T-cell (primary cell): ENCODE results near the gene BTN3A1. TPM values are rescaled to one million over a fixed set of nuclear protein-coding genes. Genes with fewer than 3 reads are reported as not detected.

ENCODE experiments used
- ATAC-seq, 4 experiments: fragments of 200-7000 bp in 3 of 4; fragments of 150-1000 bp in 1 of 4; cut with Tn5 transposase; replicated peaks in 1 of 4; 1 replicate in 3 of 4; 2 replicates in 1 of 4; pipeline ENCODE4 v1.10.0; 2021; ENCODE audit warnings: moderate library complexity in 3 of 4, mild to moderate bottlenecking in 2 of 4, moderate number of reproducible peaks in 1 of 4
- CTCF ChIA-PET, 2 donors: fragments of 300-600 bp; sonication (Branson Sonifier 250); formaldehyde crosslinking; loops; one replicate each; lab custom pipeline; 2022; ENCODE audit warnings: antibody characterized with exemption in 2 of 2; lab: Charles Lee
- POLR2A ChIA-PET, 2 donors: fragments of 300-600 bp; sonication (Branson Sonifier 250); formaldehyde crosslinking; loops; one replicate each; lab custom pipeline; 2022; ENCODE audit warnings: antibody characterized with exemption in 2 of 2; lab: Charles Lee
- DNase-seq, 35 experiments: peaks; one replicate each; pipeline versions ENCODE4 v3.0.0 to v3.0.0-alpha.2; 2013 to 2023
- H3K27ac ChIP-seq: one replicate; pipeline ENCODE4 v1.5.1; 2013; ENCODE audit warnings: low read length
- H3K27me3 ChIP-seq, 2 experiments: replicated peaks in 1 of 2; 1 replicate in 1 of 2; 2 replicates in 1 of 2; pipeline versions ENCODE4 v1.6.1 to v1.7.0; 2013; ENCODE audit warnings: low read length in 1 of 2, mixed read lengths in 1 of 2; ENCODE audit not compliant: control insufficient read depth in 2 of 2, insufficient read depth in 2 of 2; ENCODE audit errors: extremely low read depth in 1 of 2
- H3K36me3 ChIP-seq, 2 donors: 1 replicate in 1 of 2; 2 replicates in 1 of 2; pipeline versions ENCODE4 v1.6.1 to v1.7.0; 2013; ENCODE audit warnings: low read length in 1 of 2; ENCODE audit not compliant: control insufficient read depth in 2 of 2, insufficient read depth in 1 of 2; ENCODE audit errors: extremely low read depth in 1 of 2
- H3K4me1 ChIP-seq, 2 experiments: 1 replicate in 1 of 2; 2 replicates in 1 of 2; pipeline versions ENCODE4 v1.6.1 to v1.7.0; 2013; ENCODE audit warnings: low read length in 2 of 2, mixed read lengths in 1 of 2; ENCODE audit not compliant: insufficient read depth in 2 of 2, control insufficient read depth in 1 of 2; ENCODE audit errors: extremely low read depth in 1 of 2
- H3K4me3 ChIP-seq, 2 donors: 1 replicate in 1 of 2; 2 replicates in 1 of 2; pipeline versions ENCODE4 v1.5.1 to v1.7.0; 2013; ENCODE audit warnings: mild to moderate bottlenecking in 2 of 2, low read length in 1 of 2, moderate library complexity in 1 of 2; ENCODE audit not compliant: control insufficient read depth in 1 of 2; ENCODE audit errors: extremely low read depth in 1 of 2
- H3K9me3 ChIP-seq: 2 replicates; pipeline ENCODE4 v1.7.0; 2013
- H3K27ac Mint-ChIP-seq, 2 donors: one replicate each; pipeline ENCODE4 v1.8.0; 2020 to 2021; ENCODE audit warnings: mild to moderate bottlenecking in 2 of 2, mixed read lengths in 2 of 2
- H3K27me3 Mint-ChIP-seq, 2 donors: one replicate each; pipeline ENCODE4 v1.8.0; 2021 to 2022; ENCODE audit warnings: mixed read lengths in 2 of 2
- H3K36me3 Mint-ChIP-seq: one replicate; pipeline ENCODE4 v1.8.0; 2021; ENCODE audit warnings: mixed read lengths
- H3K4me1 Mint-ChIP-seq, 3 donors: one replicate each; pipeline ENCODE4 v1.8.0; 2020 to 2022; ENCODE audit warnings: mixed read lengths in 3 of 3, mild to moderate bottlenecking in 1 of 3
- H3K4me3 Mint-ChIP-seq, 3 donors: one replicate each; pipeline ENCODE4 v1.8.0; 2020 to 2022; ENCODE audit warnings: mild to moderate bottlenecking in 3 of 3, mixed read lengths in 3 of 3, moderate library complexity in 3 of 3
- H3K9me3 Mint-ChIP-seq, 3 donors: one replicate each; pipeline ENCODE4 v1.8.0; 2020 to 2022; ENCODE audit warnings: mixed read lengths in 3 of 3
- WGBS: methylation state at CpG from one replicate; pipeline ENCODE4 v1.1.5; 2013; ENCODE audit warnings: missing lambda C conversion rate; ENCODE audit not compliant: insufficient coverage; 5-methylcytosine and 5-hydroxymethylcytosine counted together
- total RNA-seq, 35 experiments: library from RNA in 6 of 35; stranded (reverse) in 6 of 35; fragments of 120-200 nt in 1 of 35; gene quantifications; one replicate each; pipeline versions ENCODE4 v1.2.1 to v1.2.4 and lab custom pipeline; 2013 to 2026

Gene BTN3A1
- total RNA-seq, 5 donors from 2014 or later (not counting 1 experiment from before 2014, with no cell fraction given): 205 to 270 (median 210) TPM

DNA sequence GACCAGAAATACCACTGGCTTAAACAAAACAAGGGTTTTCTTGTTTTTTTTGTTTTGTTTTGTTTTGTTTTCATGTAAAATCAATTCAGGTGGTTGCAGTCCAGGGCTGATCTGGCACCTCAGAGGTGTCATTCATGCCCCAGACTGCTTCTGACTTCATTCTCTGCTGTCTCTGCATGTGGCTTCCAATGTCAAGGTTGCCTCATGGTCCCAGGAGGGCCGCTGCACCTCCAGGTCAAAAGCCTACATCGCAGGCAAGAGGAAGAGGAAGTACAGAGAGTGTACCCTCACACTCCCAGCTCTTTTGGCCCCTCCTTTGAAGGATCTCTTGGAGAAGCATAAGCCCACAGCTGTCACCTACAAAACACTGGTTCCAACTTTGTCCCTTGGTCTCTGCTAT lies 1.4 kb upstream of the BTN3A1 start:
- H3K27me3 ChIP-seq: no peaks in the 10 kb centered on the region
- peaks cover 39 to 54% (median 46%) of the 10 kb centered on the region in 3 donors for H3K4me1 Mint-ChIP-seq
- H3K9me3 ChIP-seq: no peaks in the 10 kb centered on the region
- DNase-seq: peak in 1 of 35 experiments; percentile 16
- WGBS: no CpG with 5 or more reads among the region's 2 CpGs
- ChIA-PET CTCF (interaction anchor here in 1 of 2 donors (0.6 kb wide), 1 partner anchor 751 kb away, joined by 4 read pairs; no protein-coding TSS in a partner anchor), POLR2A (no interaction called here)
- H3K36me3 Mint-ChIP-seq: peaks cover 8% of the 10 kb centered on the region
- H3K27ac ChIP-seq: no peak overlapping the region
- no peak overlapping the region for H3K4me3 ChIP-seq
- peak overlapping the region; percentile 98 to 99 (median 99) for H3K4me3 Mint-ChIP-seq
- H3K36me3 ChIP-seq: peaks cover 2 to 16% of the 10 kb centered on the region in 2 donors
- no peaks in the 10 kb centered on the region for H3K27me3 Mint-ChIP-seq
- peaks cover 25 to 30% of the 10 kb centered on the region in 2 experiments for H3K4me1 ChIP-seq
- no peak for ATAC-seq
- H3K9me3 Mint-ChIP-seq: no peaks in the 10 kb centered on the region
- H3K27ac Mint-ChIP-seq: peak overlapping the region; percentile 99

DNA sequence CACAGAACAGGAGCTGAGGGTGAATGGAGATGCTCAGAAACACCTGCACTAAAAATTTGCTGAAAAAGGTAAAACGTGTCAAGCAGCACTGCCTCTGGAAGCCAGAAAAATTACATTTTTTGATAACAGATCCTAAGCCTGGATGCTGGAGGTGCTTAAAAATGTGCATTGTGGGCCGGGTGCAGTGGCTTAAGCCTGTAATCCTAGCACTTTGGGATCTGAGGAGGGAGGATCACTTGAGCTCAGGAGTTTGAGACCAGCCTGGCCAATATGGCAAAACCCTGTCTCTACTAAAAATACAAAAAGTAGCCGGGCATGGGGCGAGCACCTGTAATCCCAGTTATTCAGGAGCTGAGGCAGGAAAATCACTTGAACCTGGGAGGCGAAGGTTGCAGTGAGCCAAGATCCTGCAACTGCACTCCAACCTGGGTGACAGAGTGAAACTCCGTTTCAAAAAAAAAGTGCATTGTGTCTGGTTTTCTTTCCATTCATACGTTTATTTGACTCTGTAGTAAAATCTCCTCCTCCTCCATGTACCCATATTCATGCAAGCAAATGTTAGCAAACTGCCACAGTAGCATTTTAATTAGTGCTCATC lies 587 bp upstream of the BTN3A1 start:
- Histone ChIP-seq H3K27me3 (no peaks in the 10 kb centered on the region), H3K27ac (peak overlapping the region; percentile 91), H3K4me3 (peak overlapping the region; percentile 85 to 86), H3K4me1 (peaks cover 27 to 35% of the 10 kb centered on the region in 2 experiments), H3K36me3 (peaks cover 2 to 20% of the 10 kb centered on the region in 2 donors), H3K9me3 (no peaks in the 10 kb centered on the region)
- POLR2A ChIA-PET: interaction anchor here in 1 of 2 donors (0.7 kb wide), 1 partner anchor 121 kb away, joined by 3 read pairs; no protein-coding TSS in a partner anchor
- Mint-ChIP-seq H3K9me3 (no peaks in the 10 kb centered on the region), H3K27ac (peak overlapping the region; percentile 99), H3K4me3 (peak overlapping the region; percentile 98 to 99 (median 99)), H3K36me3 (peaks cover 14% of the 10 kb centered on the region), H3K4me1 (peaks cover 45 to 61% (median 53%) of the 10 kb centered on the region in 3 donors), H3K27me3 (no peaks in the 10 kb centered on the region)
- CTCF ChIA-PET: interaction anchor here in 1 of 2 donors (0.6 kb wide), 1 partner anchor 750 kb away, joined by 4 read pairs; no protein-coding TSS in a partner anchor
- WGBS: 53% methylated on average over 3 of the region's 7 CpGs
- ATAC-seq (peak; percentile 28 to 40 (median 31)), DNase-seq (peak in 1 of 35 experiments; percentile 15)

DNA sequence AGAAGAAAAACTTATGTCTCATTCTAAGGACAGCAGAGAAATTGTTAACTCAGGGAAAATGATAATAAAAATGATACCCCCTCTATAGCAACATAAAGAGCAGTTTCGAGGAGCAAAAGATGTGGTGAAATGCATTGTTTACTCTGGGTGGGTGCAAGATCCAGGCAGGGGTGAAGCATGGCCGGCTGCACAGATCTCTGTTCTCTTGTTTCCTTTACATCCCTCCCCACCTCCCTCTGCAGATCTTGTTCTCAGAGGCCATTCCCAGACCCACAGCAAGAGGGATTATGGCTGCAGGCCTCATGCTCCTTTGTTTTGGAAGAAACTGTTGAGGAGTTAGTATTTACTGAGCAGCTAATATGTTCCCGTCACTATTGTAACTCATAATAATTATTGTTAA lies 1.8 kb downstream of the BTN3A1 start:
- ATAC-seq (no peak), DNase-seq (peak in 1 of 35 experiments; percentile 11)
- peak overlapping the region; percentile 56 to 77 for H3K27ac Mint-ChIP-seq
- Histone ChIP-seq H3K36me3 (peaks cover 6 to 44% of the 10 kb centered on the region in 2 donors), H3K27ac (no peak overlapping the region), H3K4me1 (peaks cover 33 to 50% of the 10 kb centered on the region in 2 experiments), H3K27me3 (no peaks in the 10 kb centered on the region), H3K4me3 (peak overlapping the region; percentile 60 to 85), H3K9me3 (no peaks in the 10 kb centered on the region)
- H3K4me3 Mint-ChIP-seq: peak overlapping the region; percentile 98 to 99 (median 99)
- CTCF ChIA-PET: no interaction called here
- WGBS: no CpG with 5 or more reads among the region's 3 CpGs
- POLR2A ChIA-PET: no interaction called here
- no peaks in the 10 kb centered on the region for H3K27me3 Mint-ChIP-seq
- peaks cover 66 to 81% (median 74%) of the 10 kb centered on the region in 3 donors for H3K4me1 Mint-ChIP-seq
- no peaks in the 10 kb centered on the region for H3K9me3 Mint-ChIP-seq
- peaks cover 34% of the 10 kb centered on the region for H3K36me3 Mint-ChIP-seq

DNA sequence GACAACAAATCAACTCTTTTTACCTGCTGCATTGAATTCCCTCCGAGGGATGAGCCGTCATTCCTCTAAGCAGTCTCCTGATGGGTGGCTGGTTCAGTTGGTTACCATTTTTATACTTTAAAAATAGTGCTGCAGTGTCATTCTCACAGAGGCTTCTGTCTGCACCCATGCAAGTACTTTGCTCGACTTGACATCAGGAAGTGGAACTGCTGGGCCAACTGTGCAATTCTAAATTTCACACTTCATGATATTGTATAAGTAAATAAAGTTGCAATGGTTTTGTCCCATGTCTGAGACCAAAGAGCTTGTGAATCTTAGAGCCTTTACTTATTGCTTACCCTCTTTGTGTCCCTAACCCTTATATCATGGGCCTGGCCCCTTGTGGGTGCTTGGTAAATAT lies 2.5 kb downstream of the BTN3A1 start:
- Mint-ChIP-seq H3K36me3 (peaks cover 39% of the 10 kb centered on the region), H3K4me1 (peaks cover 69 to 85% (median 74%) of the 10 kb centered on the region in 3 donors), H3K27me3 (no peaks in the 10 kb centered on the region), H3K9me3 (no peaks in the 10 kb centered on the region), H3K27ac (peak overlapping the region; percentile 70 to 77), H3K4me3 (peak overlapping the region; percentile 98 to 99 (median 99))
- Histone ChIP-seq H3K4me3 (peak overlapping the region; percentile 60 to 85), H3K36me3 (peaks cover 6 to 51% of the 10 kb centered on the region in 2 donors), H3K27me3 (no peaks in the 10 kb centered on the region), H3K27ac (peak overlapping the region; percentile 22), H3K4me1 (peaks cover 33 to 53% of the 10 kb centered on the region in 2 experiments), H3K9me3 (no peaks in the 10 kb centered on the region)
- no CpG with 5 or more reads among the region's 3 CpGs for WGBS
- peak in 1 of 35 experiments; percentile 21 for DNase-seq
- ChIA-PET POLR2A (no interaction called here), CTCF (no interaction called here)
- no peak for ATAC-seq

DNA sequence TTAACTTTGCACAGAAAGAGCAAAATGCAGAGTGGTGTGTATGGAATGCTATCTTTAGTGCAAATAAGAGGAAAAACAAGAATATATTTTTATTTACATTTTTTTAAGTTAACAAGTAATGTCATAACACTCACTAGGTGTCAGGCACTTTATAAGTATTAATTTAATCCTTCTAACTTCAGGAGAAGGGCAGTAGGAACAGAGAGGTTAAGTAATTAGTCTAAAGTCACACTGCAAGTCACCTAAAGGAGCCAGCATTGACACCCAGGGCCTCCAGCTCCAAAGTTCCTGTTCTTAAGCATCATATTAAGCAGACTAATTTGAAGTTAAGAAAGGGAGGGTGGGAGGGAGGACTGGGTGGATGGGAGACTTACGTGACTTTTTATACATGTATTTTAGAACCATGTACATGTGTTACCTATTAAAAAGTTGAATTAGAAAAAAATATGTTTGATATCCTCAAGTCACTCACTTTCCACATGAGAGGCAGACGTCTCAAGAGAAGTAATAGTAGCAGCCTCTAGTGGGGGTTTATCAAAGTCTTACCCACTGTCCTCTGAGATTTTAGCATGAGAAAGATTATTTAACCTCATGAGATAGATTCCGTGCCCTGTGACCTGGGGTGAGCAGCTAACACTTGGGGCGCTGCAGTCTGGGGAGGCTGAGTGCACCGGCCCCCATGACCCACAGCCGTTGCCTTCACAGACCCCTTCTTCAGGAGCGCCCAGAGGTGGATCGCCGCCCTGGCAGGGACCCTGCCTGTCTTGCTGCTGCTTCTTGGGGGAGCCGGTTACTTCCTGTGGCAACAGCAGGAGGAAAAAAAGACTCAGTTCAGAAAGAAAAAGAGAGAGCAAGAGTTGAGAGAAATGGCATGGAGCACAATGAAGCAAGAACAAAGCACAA lies 7.0 kb downstream of the BTN3A1 start:
- Histone ChIP-seq H3K4me3 (no peak overlapping the region), H3K27me3 (no peaks in the 10 kb centered on the region), H3K4me1 (peaks cover 18 to 39% of the 10 kb centered on the region in 2 experiments), H3K27ac (no peak overlapping the region), H3K9me3 (no peaks in the 10 kb centered on the region), H3K36me3 (peaks cover 6 to 90% of the 10 kb centered on the region in 2 donors)
- Mint-ChIP-seq H3K27me3 (no peaks in the 10 kb centered on the region), H3K9me3 (no peaks in the 10 kb centered on the region), H3K4me3 (no peak overlapping the region), H3K4me1 (peaks cover 48 to 57% (median 55%) of the 10 kb centered on the region in 3 donors), H3K27ac (peak overlapping the region in 1 of 2 donors; percentile 11), H3K36me3 (peaks cover 80% of the 10 kb centered on the region)
- ATAC-seq (no peak), DNase-seq (no peak)
- CTCF ChIA-PET: interaction anchor here in 1 of 2 donors (0.7 kb wide), 1 partner anchor 24 kb away, joined by 4 read pairs; no protein-coding TSS in a partner anchor
- POLR2A ChIA-PET: interaction anchor here in 1 of 2 donors (0.6 kb wide), 1 partner anchor 34 kb away, joined by 3 read pairs; no protein-coding TSS in a partner anchor
- 83% methylated on average over 2 of the region's 10 CpGs for WGBS

DNA sequence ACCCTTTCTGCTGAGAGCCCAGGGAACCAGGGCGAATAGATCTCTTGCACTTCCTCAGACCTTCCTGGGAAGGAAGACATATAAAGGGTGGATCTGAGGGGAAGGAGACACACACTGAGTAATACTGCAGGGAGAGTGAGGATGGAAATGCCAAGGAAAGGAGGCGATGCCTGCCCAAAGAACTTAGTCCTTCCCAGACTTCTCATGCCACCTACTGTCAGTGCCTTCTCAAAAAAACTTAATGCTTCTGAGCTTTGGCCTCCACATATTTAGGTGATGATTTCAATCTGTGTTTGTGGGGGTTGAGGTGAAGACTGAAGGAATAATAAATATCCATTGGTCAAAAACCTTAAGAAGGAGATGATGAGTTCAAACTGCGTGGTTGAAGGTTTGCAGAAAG lies 9.7 kb downstream of the BTN3A1 start:
- ChIA-PET CTCF (no interaction called here), POLR2A (interaction anchor here in 1 of 2 donors (0.7 kb wide), 1 partner anchor 331 kb away, joined by 3 read pairs; no protein-coding TSS in a partner anchor)
- H3K27me3 Mint-ChIP-seq: no peaks in the 10 kb centered on the region
- peak overlapping the region in 1 of 2 donors; percentile 9 for H3K27ac Mint-ChIP-seq
- 100% methylated on average over 2 of the region's 3 CpGs for WGBS
- peaks cover 84% of the 10 kb centered on the region for H3K36me3 Mint-ChIP-seq
- DNase-seq (no peak), ATAC-seq (no peak)
- H3K4me1 Mint-ChIP-seq: peaks cover 29 to 43% (median 33%) of the 10 kb centered on the region in 3 donors
- Histone ChIP-seq H3K27ac (no peak overlapping the region), H3K4me3 (no peak overlapping the region), H3K4me1 (peaks cover 4 to 17% of the 10 kb centered on the region in 2 experiments), H3K9me3 (no peaks in the 10 kb centered on the region), H3K36me3 (peaks cover 4 to 74% of the 10 kb centered on the region in 2 donors), H3K27me3 (no peaks in the 10 kb centered on the region)
- H3K9me3 Mint-ChIP-seq: peaks cover 0 to 5% (median 0%) of the 10 kb centered on the region in 3 donors
- no peak overlapping the region for H3K4me3 Mint-ChIP-seq
